Renal pelvis (tissue), 4 donors: ENCODE measurements around the gene LSM14A. TPM values are rescaled to one million over a fixed set of nuclear protein-coding genes. Genes with fewer than 3 reads are reported as not detected.

Experiments used
- DNase-seq: peaks from one replicate; pipeline ENCODE4 v3.0.0-alpha.2; 2013
- polyA plus RNA-seq, 3 donors: library from polyadenylated mRNA; unstranded; fragments of 120-200 nt; gene quantifications; one replicate each; pipeline ENCODE4 v1.2.1, GENCODE V29; 2013; ENCODE audit not compliant: insufficient read length in 3 of 3

LSM14A gene
- polyA plus RNA-seq, 3 donors, result 155 to 179 (median 178) TPM

DNA sequence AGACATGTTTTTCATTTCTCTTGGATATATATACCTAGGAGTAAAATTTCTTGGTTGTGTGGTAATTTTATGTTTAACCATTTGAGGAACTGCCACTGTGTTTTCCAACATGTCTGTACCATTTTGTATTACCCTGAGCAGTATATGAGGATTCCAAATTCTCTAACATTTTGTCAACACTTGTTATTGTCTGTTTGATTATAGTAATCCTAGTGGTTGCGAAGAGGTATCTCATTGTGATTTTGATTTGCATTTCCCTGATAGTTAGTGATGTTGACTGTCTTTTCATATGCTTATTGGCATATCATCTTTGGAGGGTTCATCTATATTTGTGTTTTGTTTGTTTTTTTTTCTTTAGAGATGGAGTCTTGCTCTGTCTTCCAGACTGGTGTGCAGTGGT is 103.4 kb downstream of the LSM14A start:
- DNase-seq, result no peak

DNA sequence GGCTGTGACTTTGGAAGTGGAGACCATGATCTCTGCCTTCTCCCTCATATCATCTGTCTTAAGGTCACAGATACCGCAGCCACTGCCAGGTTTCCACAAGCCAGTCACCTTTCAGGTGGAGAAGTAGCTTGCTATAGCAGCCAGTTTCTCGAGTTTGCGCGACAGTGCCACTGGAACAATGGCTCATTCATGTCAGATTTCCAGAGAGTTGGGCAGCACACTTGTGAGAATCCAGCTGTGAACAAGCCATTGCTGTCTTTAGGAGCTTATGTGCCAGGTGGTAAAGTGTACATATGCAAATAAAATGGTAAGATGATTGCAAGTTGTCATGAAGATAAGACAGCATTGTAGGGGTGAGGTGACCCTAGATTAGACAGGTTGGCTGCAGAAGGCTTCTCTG is 104.3 kb downstream of the LSM14A start:
- DNase-seq, result no peak

DNA sequence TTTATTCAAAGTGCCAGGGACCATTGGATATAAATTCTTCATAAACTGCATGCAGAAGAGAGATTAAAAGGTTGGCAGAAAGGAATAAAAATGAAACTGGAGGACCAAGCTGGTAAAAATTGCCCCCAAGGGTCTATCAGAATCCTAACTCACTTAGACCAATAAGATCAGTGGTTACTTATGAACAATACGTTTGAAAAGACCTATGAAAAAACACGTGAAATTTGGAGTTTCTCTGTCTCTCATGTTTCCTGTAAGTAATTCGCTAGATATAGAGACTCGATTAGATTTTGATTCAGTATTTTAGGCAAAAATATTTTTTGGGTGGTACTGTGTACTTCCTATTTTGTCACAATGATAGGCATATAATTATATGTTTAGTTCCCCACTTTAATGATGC is 104.9 kb downstream of the LSM14A start:
- no peak for DNase-seq

DNA sequence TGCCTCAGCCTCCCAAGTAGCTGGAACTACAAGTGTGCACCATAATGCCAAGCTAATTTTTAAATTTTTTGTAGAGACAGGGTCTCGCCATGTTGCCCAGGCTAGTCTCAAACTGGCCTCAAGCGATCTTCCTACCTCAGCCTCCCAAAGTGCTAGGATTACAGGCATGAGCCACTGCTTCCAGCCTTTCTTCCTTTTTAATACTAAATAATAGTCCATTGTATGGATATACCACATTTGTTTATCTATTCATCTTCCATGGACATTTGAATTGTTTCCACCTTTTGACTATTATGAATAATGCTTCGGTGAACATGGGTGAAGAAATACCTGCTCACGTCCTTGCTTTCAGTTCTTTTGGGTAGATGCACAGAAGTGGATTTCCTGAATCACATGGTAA is 106.5 kb downstream of the LSM14A start:
- no peak for DNase-seq

Other genes starting within 250 kb of the LSM14A start
- 10 to 100 TPM; 28.3 to 38.5 (median 35.9) TPM for gene GARRE1, start 82.0 kb downstream of the LSM14A start, polyA plus RNA-seq
- 100 to 1,000 TPM; 180 to 198 (median 194) TPM for gene GPI, start 192.7 kb downstream of the LSM14A start, polyA plus RNA-seq
- 10 to 100 TPM; 12.0 to 13.8 (median 12.2) TPM for gene PDCD2L, start 231.9 kb downstream of the LSM14A start, polyA plus RNA-seq